HG03103 (cell line): ENCODE measurements around the gene GSTM1.
A peak's percentile ranks its signal among the peaks of the same experiment; 100 is the strongest.
"Not testable (repeated sequence)": the region's sequence is repeated elsewhere in the genome, so short reads cannot be mapped to it uniquely, and the experiment has no call there.

ENCODE experiments used
- ATAC-seq: cut with Tn5 transposase; IDR thresholded peaks from one replicate; pipeline ENCODE4 v1.9.1; 2021; ENCODE audit warnings: low read depth; ENCODE audit not compliant: unreplicated experiment

Gene GSTM1

GRCh38 chr1:109659997-109660690 lies 27.5 kb upstream of the GSTM1 start:
- ATAC-seq: no peak

GRCh38 chr1:109660691-109661026 lies 27.0 kb upstream of the GSTM1 start:
- ATAC-seq: not testable (repeated sequence)

DNA sequence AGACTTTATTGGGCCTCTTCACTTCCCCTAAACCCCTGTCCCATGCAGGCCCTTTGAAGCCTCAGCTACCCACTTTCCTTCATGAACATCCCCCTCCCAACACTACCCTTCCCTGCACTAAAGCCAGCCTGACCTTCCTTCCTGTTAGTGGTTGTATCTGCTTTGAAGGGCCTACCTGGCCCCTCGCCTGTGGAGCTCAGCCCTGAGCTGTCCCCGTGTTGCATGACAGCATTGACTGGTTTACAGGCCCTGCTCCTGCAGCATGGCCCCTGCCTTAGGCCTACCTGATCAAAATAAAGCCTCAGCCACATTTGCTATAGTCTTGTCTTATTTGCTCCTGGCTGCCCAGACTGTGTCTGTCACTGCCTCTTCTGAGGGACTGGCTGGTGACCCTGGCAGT lies 26.2 kb upstream of the GSTM1 start:
- no peak for ATAC-seq

DNA sequence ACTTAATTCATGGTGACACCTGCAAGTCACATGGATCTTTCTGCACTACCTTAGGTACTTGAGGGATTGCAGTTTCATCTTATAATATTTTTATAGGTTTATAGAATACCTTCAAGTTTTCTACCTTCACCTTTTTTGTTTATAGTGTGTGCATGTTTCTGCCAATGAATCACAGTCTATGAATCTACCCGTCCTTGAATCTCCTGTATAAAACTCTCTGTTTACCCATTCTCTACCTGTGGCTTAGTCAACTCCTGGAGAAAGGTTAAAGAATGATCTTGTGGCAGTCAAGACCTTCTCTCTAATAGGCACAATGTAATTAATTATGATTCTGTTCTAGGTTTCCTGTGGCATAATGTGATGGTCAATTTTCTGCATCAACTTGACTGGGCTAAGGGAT lies 22.9 kb upstream of the GSTM1 start:
- no peak for ATAC-seq

GRCh38 chr1:109667452-109668122 lies 20.0 kb upstream of the GSTM1 start, which contains the start of gene GSTM2:
Gene GSTM2 (plus strand): TSS chr1:109668057. CDS start chr1:109668116, 59 bp downstream.
- ATAC-seq: peak; percentile 92

GRCh38 chr1:109668123-109668775 lies 19.4 kb upstream of the GSTM1 start:
- no peak for ATAC-seq

- no peak for ATAC-seq
Observed at GRCh38 chr1:109669246-109669948, 18.2 kb upstream of the GSTM1 start.

DNA sequence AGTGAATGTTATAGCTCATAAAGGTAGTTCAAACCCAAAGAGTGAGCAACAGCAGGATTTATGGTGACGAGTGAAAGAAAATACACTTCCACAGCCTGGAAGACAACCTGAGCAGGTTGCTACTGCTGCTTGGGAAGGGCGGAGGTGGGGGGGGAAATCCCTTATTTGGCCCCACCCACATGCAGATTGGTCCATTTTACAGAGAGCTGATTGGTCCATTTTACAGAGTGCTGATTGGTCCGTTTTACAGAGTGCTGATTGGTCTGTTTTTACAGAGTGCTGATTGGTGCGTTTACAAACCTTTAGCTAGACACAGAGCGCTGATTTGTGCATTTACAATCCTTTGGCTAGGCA lies 17.7 kb upstream of the GSTM1 start:
- not testable (repeated sequence) for ATAC-seq

DNA sequence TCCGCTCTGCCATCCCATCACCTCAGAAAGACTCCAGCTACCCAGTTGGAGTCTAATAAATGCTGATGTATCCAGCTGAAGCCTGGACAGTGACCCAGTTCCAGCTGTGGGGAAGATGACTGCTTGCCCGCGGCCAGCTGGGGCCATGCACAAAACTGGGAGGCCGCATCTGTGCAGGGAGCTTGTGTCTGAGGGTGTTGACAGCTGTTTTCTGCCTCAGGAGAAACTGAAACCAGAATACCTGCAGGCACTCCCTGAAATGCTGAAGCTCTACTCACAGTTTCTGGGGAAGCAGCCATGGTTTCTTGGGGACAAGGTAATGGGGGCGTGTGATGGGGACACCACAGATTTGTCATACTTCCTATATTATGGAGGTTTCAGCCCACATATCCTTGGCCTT lies 16.6 kb upstream of the GSTM1 start:
- no peak for ATAC-seq

DNA sequence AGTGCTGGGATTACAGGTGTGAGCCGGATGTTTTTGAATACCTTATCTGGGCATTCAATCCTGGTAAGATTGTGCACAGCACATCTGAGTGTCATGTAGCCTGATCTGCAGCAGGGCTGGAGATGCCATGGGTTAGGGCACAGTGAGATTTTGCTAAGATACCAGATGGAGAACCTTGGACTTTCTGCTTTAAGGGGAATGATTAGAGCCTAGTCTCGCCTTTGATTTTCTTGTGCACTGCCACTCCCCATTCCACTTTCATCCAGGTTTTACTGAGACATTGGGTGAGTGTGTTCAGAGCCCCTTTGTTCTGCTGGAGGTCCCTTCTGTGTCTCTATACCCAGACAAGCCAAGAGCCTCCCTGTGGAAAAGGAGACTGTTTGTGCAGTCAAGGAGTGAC lies 13.8 kb upstream of the GSTM1 start:
- not testable (repeated sequence) for ATAC-seq

GRCh38 chr1:109676683-109677381 lies 10.8 kb upstream of the GSTM1 start:
- not testable (repeated sequence) for ATAC-seq

DNA sequence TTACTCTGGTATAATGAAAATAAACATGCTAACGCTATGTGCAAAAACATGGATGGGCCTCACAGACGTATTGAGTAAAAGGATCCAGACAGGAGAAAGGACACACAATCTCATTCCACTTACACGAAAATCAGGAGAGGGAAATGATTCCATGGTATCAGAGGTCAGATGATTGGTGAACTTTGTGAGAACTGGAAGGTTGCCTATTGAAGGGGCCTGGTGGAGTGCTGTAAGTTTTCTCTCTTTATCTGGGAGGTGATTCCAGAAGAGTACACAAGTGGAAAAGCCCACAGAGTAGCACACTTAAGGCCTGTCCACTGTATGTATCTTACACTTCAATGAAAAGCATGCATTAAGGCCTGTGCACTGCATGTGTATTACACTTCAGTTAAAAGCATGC lies 10.2 kb upstream of the GSTM1 start:
- ATAC-seq: no peak

DNA sequence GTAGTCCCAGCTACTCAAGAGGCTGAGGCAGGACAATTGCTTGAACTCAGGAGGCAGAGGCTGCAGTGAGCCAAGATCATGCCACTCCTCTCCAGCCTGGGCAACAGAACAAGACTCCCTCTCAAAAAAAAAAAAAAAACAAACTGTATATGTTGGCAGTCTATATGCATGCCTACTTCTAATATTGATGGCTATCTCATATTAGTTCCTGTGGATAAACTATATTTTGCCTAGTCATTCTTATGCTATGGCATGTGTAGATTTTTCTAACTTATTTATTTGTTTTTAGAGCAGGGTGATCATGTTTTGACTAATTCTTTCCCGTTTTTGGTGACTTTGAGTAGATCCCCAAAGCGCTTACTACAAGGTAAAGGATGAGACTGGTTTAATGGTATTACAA lies 9.0 kb upstream of the GSTM1 start:
- not testable (repeated sequence) for ATAC-seq

DNA sequence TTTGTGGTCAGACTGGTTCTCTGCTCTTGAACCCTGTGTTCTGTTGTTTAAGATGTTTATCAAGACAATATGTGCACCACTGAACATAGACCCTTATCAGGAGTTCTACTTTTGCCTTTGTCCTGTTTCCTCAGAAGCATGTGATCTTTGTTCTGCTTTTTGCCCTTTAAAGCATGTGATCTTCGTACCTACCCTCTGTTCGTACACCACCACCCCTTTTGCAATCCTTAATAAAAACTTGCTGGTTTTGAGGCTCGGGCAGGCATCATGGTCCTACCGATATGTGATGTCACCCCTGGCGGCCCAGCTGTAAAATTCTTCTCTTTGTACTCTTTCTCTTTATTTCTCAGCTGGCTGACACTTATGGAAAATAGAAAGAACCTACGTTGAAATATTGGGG lies 2.8 kb upstream of the GSTM1 start:
- ATAC-seq: not testable (repeated sequence)

- not testable (repeated sequence) for ATAC-seq
Observed at GRCh38 chr1:109685399-109685798, 2.2 kb upstream of the GSTM1 start.

GRCh38 chr1:109685890-109686289 lies 1.7 kb upstream of the GSTM1 start:
- ATAC-seq: not testable (repeated sequence)

DNA sequence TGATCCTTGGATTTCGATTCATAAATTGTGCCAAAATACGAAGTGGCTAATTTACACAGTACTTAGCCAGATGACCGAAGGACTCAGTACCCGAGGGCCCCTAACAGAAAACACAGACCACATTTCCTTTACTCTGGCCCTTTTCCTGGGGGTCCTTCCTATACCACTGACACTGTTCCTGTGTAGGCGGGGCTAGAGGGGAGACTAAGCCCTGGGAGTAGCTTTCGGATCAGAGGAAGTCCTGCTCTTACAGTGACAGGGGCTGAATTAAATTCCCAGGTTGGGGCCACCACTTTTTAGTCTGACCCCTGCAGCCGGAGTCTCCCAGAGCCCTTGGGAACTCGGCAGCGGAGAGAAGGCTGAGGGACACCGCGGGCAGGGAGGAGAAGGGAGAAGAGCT lies 508 bp upstream of the GSTM1 start:
- peak; percentile 15 for ATAC-seq

DNA sequence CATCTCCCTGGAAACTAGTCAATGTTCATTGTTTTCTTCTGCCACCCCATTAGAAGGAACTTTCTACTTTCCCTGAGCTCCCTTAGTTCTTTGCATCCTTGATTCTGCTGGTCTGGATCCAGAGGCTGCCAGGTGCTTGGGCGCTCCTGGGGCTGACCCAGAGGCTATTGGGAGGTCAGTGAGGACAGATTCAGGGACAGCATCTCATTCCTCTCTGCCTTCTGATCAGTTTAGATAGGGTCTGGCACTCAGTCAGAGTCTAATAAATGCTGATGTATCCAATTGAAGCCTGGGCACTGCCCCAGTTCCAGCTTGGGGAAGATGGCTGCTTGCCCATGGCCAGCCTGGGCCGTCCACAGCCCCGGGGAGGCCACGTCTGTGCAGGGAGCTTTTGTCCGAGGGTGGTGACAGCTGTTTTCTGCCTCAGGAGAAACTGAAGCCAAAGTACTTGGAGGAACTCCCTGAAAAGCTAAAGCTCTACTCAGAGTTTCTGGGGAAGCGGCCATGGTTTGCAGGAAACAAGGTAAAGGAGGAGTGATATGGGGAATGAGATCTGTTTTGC lies 2.3 kb downstream of the GSTM1 start:
- no peak for ATAC-seq

GRCh38 chr1:109691759-109692158 lies 4.1 kb downstream of the GSTM1 start:
- no peak for ATAC-seq

DNA sequence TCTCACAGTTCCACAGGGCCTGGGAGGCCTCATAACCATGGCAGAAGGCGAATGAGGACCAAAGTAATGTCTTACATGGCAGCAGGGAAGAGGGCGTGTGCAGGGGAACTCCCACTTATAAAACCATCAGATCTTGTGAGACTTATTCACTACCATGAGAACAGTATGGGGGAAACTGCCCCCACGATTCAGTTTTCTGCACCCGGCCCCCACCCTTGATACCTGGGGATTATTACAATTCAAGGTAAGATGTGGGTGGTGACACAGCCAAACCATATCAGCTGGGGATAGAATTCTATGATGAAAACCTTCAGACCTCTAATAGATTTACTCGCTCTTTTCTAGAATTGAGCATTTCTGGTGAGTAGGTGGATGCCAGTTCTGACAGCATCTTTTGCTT lies 6.8 kb downstream of the GSTM1 start:
- ATAC-seq: not testable (repeated sequence)
